ENCODE measurements around the gene AIPL1.

Gene AIPL1

GRCh38 chr17:6430769-6431168 is 4.2 kb downstream of the AIPL1 start:
- TF ChIP-seq, protein P1, sequence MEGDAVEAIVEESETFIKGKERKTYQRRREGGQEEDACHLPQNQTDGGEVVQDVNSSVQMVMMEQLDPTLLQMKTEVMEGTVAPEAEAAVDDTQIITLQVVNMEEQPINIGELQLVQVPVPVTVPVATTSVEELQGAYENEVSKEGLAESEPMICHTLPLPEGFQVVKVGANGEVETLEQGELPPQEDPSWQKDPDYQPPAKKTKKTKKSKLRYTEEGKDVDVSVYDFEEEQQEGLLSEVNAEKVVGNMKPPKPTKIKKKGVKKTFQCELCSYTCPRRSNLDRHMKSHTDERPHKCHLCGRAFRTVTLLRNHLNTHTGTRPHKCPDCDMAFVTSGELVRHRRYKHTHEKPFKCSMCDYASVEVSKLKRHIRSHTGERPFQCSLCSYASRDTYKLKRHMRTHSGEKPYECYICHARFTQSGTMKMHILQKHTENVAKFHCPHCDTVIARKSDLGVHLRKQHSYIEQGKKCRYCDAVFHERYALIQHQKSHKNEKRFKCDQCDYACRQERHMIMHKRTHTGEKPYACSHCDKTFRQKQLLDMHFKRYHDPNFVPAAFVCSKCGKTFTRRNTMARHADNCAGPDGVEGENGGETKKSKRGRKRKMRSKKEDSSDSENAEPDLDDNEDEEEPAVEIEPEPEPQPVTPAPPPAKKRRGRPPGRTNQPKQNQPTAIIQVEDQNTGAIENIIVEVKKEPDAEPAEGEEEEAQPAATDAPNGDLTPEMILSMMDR (IDR thresholded peaks at IDR 0.05; ENCODE audit: low read depth, low read length, missing control alignments): peak; percentile 31
- H3K4me3 ChIP-seq (ENCODE audit: low read depth, low read length): no peak overlapping the region
- in situ Hi-C loops (cut with HindIII; ENCODE audit: low sequenced_read_pairs): no loop called here
- DNase-seq (ENCODE audit: low read depth): no peak

GRCh38 chr17:6429266-6429665 is 5.7 kb downstream of the AIPL1 start:
- TF ChIP-seq, protein P1 (IDR thresholded peaks at IDR 0.05; ENCODE audit: low read depth, low read length, missing control alignments): no peak
- in situ Hi-C loops (cut with HindIII; ENCODE audit: low sequenced_read_pairs): no loop called here
- DNase-seq (ENCODE audit: low read depth): no peak
- H3K4me3 ChIP-seq (ENCODE audit: low read depth, low read length): no peak overlapping the region

DNA sequence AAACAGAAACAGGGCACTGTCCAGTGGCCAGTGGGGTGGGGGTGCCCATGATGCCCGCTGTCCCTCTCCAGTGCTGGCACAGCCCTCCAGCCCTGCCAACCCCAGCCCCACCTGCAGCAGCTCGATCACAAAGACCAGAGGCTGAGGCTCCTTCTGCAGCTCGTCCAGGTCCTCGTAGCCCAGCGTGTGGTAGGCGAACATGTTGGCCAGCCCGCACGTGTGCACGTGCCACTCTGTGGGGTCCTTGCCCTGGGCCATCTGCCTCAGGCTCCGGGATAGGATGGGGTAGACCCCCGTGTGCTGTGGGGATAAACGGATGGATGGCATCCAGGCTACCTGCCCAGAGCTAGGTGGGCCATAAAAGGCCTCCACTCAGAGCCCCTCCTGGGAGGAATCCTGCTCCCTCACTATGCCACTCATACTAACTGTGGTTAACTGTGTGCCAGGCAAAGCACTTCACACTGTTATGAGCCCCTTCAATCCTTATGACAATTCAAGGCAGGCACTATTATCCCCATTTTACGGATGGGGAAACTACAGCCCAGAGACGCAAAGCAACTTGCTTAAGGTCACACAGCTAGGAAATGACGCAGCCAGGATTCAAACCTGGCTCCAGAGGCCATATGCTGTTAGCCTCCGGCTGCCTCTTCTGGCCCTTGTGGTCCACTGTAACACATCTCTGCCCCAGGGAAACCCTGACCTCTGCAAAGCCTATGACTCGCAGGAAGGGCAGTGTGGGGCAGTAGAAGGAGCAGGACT is 6.5 kb downstream of the AIPL1 start:
- in situ Hi-C loops (cut with HindIII; ENCODE audit: low sequenced_read_pairs): no loop called here

DNA sequence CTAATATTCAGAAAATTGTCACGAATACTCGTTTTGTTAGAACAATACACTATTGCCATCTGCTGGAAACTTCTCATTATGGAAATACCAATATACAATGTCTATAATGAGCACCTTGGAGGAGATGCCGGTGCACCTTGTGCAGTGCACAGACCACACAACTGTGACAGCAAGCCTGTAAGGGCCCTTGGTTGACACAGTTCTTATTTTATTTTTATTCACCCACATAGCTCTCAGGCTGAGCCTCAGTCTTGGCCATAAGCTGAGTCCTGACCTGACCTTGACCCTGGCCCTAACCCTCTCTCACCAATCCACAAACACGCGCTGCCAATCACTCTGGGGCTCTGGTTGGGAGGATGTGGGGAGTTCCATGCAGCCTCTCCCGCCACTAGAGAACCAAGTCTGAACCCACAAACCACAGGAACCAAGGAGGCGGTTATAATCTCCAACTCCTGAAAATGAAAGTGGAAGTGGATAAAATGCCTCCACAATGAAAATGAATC is 7.6 kb downstream of the AIPL1 start:
- no peak overlapping the region for H3K4me3 ChIP-seq (ENCODE audit: low read depth, low read length)
- in situ Hi-C loops (cut with HindIII; ENCODE audit: low sequenced_read_pairs): no loop called here
- TF ChIP-seq, protein P1 (IDR thresholded peaks at IDR 0.05; ENCODE audit: low read depth, low read length, missing control alignments): no peak
- peak; percentile 41 for DNase-seq (ENCODE audit: low read depth)

More for the DNA sequence above, 6.5 kb downstream of the AIPL1 start:
- TF ChIP-seq, protein P1 (IDR thresholded peaks at IDR 0.05; ENCODE audit: low read depth, low read length, missing control alignments): no peak
- no peak overlapping the region for H3K4me3 ChIP-seq (ENCODE audit: low read depth, low read length)
- no peak for DNase-seq (ENCODE audit: low read depth)

DNA sequence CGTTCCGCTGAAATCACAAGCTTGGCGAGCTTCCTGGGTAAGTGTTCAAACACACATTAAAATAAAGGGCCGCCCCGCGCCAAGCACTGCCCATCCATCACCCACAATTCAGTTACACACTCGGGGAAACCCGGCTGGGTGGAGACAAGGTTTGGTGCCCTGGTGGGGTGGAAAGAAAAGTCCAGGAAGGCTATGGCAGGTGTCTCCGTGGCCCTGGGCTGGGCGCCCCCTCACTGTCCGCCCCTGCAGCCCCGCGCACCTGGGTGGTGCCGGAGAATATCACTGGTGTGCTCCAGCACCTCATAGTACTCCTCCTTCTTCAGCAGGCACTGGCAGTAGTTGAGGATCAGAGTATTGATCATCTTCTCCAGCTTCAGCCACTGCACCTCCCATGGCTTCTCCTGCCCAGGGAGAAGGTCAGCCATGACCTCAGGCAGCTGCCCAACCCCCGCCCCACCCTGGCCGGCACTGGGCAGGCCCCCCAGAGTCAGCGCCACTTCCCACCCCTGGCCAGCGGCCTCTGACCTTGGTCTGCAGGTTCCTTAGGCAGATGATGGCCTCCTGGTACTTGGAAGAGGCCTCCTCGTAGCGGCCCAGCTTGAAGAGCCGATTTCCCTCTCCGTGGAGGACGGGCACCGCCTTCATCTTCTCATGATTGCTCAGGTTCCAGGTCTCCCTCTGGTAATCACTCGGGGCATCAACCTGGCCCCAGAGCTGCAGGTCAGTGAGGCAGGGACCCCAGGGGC is 8.4 kb downstream of the AIPL1 start:
- TF ChIP-seq, protein P1 (IDR thresholded peaks at IDR 0.05; ENCODE audit: low read depth, low read length, missing control alignments): no peak
- in situ Hi-C loops (cut with HindIII; ENCODE audit: low sequenced_read_pairs): no loop called here

GRCh38 chr17:6425407-6425806 is 9.5 kb downstream of the AIPL1 start:
- DNase-seq (ENCODE audit: low read depth): no peak
- in situ Hi-C loops (cut with HindIII; ENCODE audit: low sequenced_read_pairs): no loop called here
- H3K4me3 ChIP-seq (ENCODE audit: low read depth, low read length): no peak overlapping the region
- TF ChIP-seq, protein P1 (IDR thresholded peaks at IDR 0.05; ENCODE audit: low read depth, low read length, missing control alignments): no peak

More for the DNA sequence above, 8.4 kb downstream of the AIPL1 start:
- DNase-seq (ENCODE audit: low read depth): no peak
- no peak overlapping the region for H3K4me3 ChIP-seq (ENCODE audit: low read depth, low read length)
